NCI-H82 (cell line): ENCODE data around the gene RNU1-1.
"Not testable (repeated sequence)": the region's sequence is repeated elsewhere in the genome, so short reads cannot be mapped to it uniquely, and the experiment has no call there.

ENCODE experiments used
- DNase-seq: peaks from one replicate; lab custom pipeline; 2025; lab: John Stamatoyannopoulos, UW

RNU1-1 gene

DNA sequence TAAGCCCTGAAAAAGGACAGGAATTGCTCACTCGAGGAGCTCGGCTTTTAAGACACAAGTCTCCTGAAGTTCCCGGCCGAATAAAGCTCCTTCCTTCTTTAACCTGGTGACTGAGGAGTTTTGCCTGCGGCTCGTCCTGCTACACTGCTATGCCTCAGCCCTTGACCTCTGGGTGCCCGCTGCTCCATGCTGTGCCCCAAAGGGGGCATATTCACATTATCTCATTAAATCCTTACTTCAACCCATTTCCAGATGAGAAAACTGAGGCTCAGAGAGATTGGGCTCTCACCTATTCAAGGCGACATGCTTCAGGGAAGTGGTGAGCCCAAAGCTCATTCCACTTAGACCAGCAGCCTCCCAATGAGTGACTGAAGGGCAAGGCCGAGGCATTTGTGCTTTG, 20.4 kb downstream of the RNU1-1 start:
- DNase-seq = not testable (repeated sequence)

DNA sequence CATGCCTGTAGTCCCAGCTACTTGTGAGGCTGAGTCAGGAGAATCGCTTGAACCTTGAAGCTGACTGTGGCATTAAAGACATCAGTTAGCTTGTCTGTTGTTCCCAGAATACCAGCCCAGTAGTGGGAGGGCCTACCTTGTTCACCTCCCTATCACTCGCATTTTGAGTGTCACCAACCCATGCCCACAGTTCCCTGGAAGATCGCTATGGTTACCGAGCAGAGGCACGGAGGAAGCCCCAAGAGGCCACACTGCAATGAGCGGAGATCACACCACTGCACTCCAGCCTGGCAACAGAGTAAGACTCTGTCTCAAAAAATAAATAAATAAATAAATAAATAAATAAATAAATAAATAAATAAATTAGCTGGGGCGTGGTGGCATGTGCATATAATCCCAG, 21.1 kb downstream of the RNU1-1 start:
- DNase-seq = not testable (repeated sequence)

- DNase-seq = no peak
Measured at GRCh38 chr1:16491056-16491675, 22.9 kb downstream of the RNU1-1 start.

DNA sequence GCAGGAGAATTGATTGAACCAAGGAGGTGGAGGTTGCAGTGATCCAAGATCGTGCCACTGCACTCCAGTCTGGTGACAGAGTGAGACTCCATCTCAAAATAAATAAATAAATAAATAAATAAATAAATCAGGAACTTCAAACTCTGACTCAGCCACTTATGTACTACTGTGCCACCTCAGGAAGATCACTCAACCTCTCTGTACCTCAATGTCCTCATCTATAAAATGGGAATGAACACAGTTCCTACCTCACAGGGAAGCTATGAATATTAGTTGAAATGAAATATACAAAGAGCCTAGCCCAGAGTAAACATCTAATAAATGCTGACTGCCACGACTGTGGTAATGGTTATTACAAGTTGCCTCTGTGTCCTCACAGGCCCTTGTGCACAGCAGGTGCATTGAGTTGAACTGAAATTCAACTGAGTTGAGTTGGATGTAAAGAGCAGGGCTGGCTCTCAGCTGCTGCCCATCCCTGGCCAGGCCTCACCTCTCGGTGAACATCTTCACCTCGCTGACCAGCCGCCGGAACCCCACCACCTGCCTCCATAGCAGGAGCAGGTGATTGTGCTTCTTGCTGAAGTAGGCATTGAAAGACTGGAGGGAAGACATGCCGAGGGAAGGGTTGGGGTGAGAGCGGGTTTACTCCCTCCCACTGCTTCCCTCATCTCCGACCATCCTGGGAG, 24.7 kb downstream of the RNU1-1 start:
- not testable (repeated sequence) for DNase-seq

DNA sequence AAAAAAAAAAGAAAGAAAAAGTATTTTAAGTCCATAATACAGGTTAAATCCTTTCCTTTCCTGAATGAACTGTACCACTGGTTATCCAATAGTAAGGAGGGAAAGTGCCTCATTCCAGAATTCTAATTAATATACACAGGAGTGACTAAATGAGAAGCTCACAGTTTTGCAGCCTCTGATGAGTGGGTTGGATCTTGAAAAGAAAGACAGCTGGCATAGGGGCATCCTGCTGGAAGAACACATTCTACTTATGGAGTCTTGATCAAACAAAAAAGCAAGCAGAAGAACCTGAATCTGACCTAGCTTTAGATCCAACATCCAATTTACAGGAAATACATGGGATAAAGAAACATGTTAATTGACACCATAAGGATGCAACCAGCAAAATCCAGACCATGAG, 27.1 kb downstream of the RNU1-1 start:
- DNase-seq = not testable (repeated sequence)

- not testable (repeated sequence) for DNase-seq
Measured at GRCh38 chr1:16486316-16486715, 27.8 kb downstream of the RNU1-1 start.

DNA sequence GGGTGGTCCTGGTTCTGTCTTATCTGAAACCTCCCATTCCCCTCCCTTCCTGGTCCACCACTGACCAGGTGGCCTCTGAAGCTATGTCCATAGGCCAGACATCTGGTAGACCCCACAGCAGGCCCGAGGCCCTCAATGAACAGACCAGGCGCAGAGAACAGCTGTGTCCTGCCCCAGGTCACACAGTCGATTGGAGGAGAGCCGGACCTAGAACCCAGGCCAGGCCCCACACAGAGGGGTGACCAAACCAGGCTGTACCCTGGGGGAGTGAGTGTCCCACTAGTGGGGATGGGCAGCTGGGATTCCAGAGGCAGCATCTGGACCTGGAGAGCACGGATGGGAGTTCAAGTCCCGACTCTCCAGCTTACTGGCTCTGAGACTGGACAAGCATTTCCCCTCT, 29.2 kb downstream of the RNU1-1 start:
- no peak for DNase-seq

DNA sequence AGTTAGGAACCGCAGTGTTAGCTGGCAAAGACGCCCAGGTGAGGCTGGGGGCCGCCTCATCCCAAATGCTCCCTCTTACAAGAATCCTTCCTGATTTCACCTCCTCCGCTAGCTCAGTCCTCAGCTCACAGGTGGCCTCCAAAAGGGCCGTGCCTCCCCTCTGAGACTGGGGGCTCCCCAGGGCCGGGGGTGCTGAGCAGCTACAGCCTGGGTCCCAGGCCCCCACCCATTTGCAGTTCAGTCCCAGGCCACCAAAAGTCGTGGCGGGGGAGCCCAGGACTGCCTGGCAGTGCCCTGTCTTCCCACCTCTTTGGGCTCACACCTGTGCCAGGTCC, 29.6 kb downstream of the RNU1-1 start:
- no peak for DNase-seq

- DNase-seq = not testable (repeated sequence)
Measured at GRCh38 chr1:16483639-16484500, 30.2 kb downstream of the RNU1-1 start.

GRCh38 chr1:16483146-16483545, 30.9 kb downstream of the RNU1-1 start:
- not testable (repeated sequence) for DNase-seq

DNA sequence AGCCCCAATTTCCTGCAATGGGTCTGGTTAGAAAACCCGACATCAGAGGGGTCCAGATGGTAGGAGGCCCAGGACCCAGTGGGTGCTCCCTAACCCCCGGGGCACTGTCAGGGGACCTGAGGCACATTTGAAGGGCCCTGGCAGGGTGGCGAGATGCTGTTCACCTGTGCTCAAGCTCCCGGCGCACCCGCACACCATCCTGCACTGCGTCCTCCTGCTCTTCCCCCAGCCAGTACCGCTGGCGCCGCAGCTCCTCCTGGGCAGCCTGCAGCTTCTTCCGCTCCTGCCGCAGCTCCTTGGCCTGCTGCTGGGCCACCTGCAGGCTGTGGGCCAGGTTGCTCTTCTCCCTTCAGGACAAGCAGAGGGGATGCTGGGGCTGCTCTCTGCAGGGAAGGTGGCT, 36.0 kb downstream of the RNU1-1 start:
- no peak for DNase-seq

GRCh38 chr1:16475771-16476770, 38.0 kb downstream of the RNU1-1 start:
- DNase-seq = not testable (repeated sequence)

DNA sequence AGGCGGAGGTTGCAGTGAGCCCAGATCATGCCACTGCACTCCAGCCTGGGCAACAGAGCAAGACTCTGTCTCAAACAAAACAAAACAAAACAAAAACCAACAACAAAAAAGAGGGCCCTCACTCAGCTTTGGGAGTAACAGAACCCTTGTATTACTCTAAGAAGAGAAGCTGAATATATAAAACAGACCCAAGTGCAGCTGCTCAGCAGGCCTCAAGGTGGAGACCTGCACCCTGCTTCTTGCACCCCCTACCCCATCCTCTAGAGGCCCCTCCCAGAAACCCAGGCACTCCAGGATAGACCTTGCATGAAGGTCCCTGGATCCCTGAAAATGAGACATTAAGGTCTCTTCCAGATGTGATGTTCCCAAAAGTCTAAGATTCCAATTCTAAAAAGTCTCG, 39.2 kb downstream of the RNU1-1 start:
- DNase-seq = peak; percentile 60

- no peak for DNase-seq
Measured at GRCh38 chr1:16474166-16474800, 39.8 kb downstream of the RNU1-1 start.

DNA sequence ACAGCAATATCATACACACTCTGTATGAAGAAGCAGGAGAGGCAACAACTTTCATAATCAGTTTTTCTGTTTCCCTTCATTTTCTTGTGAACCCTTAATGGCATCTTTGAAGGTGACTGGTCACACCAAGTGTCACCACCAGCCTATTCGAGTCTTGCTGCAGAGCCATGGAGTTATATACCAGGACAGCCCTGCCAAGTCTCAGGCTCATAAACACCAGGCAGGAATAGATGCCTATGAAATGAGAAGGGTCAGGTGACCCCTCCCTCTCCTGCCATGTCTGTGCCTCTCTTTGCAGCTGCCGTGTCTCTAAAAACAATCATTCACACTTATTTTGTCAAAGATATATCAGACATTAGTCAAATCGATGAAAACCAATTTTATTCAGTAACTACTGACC, 45.5 kb downstream of the RNU1-1 start:
- DNase-seq = no peak

- DNase-seq = no peak
Measured at GRCh38 chr1:16464917-16465625, 49.0 kb downstream of the RNU1-1 start.
